ENCODE data around the gene ZC3H12C. TPM values are rescaled to one million over a fixed set of nuclear protein-coding genes. Genes with fewer than 3 reads are reported as not detected.
A peak's percentile ranks its signal among the peaks of the same experiment; 100 is the strongest.

Gene ZC3H12C
- total and polyA plus RNA-seq, 2 of the 4 experiments (the other 2 are of a cell fraction) = 4.2 to 15.8 TPM

DNA sequence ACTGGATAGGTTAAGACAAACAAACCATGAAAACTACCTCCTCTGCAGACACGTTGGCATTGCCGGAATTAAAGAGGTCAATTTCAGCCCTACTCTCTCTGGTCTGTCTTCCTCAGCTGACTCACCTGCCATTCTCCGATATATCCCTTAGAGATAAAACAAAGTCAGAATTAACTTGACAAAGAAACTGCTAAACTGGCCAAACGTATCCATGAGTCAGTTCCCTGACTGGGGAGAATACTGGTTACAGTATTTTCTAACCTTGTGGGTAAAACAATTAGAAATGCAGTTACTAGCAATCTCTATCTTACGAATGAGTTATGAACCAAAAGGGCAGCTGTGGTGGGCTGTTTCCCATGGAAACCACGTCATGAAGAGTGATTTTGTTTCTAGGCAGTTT, 107.0 kb downstream of the ZC3H12C start:
- ChIA-PET CTCF (interaction anchor here (1.2 to 2.4 kb wide), 4 partner anchors 167 to 233 kb away, joined by 3 to 18 read pairs (median 8); no protein-coding TSS in a partner anchor), POLR2A (ENCODE audit: unreplicated experiment) (no interaction called here)
- H2BK20ac ChIP-seq (ENCODE audit: low read depth, low read length) = no peak overlapping the region
- H2BK5ac ChIP-seq (ENCODE audit: low read depth, low read length, poor library complexity, severe bottlenecking) = no peak overlapping the region
- no peak overlapping the region for H3K23ac ChIP-seq (ENCODE audit: low read depth, low read length)
- no peak overlapping the region for H3K4ac ChIP-seq (ENCODE audit: low read depth, low read length)
- no peak overlapping the region for H3K27ac ChIP-seq (ENCODE audit: insufficient read depth, low read length)
- peak; percentile 71 for DNase-seq
- no peaks in the 10 kb centered on the region for H3K36me3 ChIP-seq (ENCODE audit: control insufficient read depth, insufficient read depth, low read length)
- H4K20me1 ChIP-seq (ENCODE audit: insufficient read depth, low read length) = no peaks in the 10 kb centered on the region
- no peak overlapping the region for H3K9ac ChIP-seq (ENCODE audit: low read depth, low read length)
- no peak for ATAC-seq (ENCODE audit: low read depth)
- no TSS peak for BruUV-seq (replicated peaks)
- no peak overlapping the region for H3K18ac ChIP-seq (ENCODE audit: low read depth, low read length)
- H3K56ac ChIP-seq (ENCODE audit: extremely low read depth, insufficient read depth, low read length) = no peak overlapping the region
- WGBS, 2 experiments (ENCODE audit: extremely low coverage in 2 of 2, insufficient read length in 1 of 2) = no CpG with 5 or more reads among the region's 6 CpGs
- no peak overlapping the region for H2AFZ ChIP-seq (replicated peaks; ENCODE audit: low read length, poor library complexity)
- H4K5ac ChIP-seq (ENCODE audit: low read depth, low read length) = no peak overlapping the region
- H2BK15ac ChIP-seq (ENCODE audit: low read depth, low read length) = no peak overlapping the region; the same call in 2 of the 3 replicates
- dilution Hi-C loops (cut with HindIII; ENCODE audit: low sequenced_read_pairs, unreplicated experiment) (no loop called here), intact Hi-C loops (cut with micrococcal nuclease) (loop anchor here (2.0 to 10.0 kb wide), 3 partner anchors 167 to 1245 kb away; no protein-coding TSS in a partner anchor), in situ Hi-C loops (cut with MboI; ENCODE audit: low sequenced_read_pairs) (loop anchor here (5.0 to 25.0 kb wide), 3 partner anchors 172 to 1237 kb away; no protein-coding TSS in a partner anchor)
- no peak overlapping the region for H3K4me3 ChIP-seq (ENCODE audit: insufficient read depth, low read depth, low read length)
- no peak overlapping the region for H2BK120ac ChIP-seq (ENCODE audit: low read depth, low read length)
- H3K14ac ChIP-seq (replicated peaks; ENCODE audit: low read depth, low read length) = no peak overlapping the region
- H3K79me1 ChIP-seq (ENCODE audit: low read depth in 1 of 2, low read length in 2 of 2) = no peaks in the 10 kb centered on the region; a peak in 1 of 4 replicates
- TF ChIP-seq SMC3 (IDR thresholded peaks at IDR 0.05; ENCODE audit: low read depth, low read length) (peak; percentile 13; the same call in 1 of the 2 replicates), MAZ (IDR thresholded peaks at IDR 0.05; ENCODE audit: borderline replicate concordance, low read depth, low read length) (no peak), MXI1 (IDR thresholded peaks at IDR 0.05; ENCODE audit: borderline replicate concordance, low read depth, low read length) (no peak), NFE2L2 (IDR thresholded peaks at IDR 0.05; ENCODE audit: low read depth, low read length) (no peak), POLR2A (IDR thresholded peaks at IDR 0.05; ENCODE audit: low read depth, low read length) (no peak), RAD21 (IDR thresholded peaks at IDR 0.05; ENCODE audit: low read length) (no peak), ELK1 (IDR thresholded peaks at IDR 0.05; ENCODE audit: borderline replicate concordance, low read depth, low read length) (no peak)
- H4K8ac ChIP-seq (ENCODE audit: low read depth in 2 of 2, low read length in 2 of 2) = no peak overlapping the region
- H2AK9ac ChIP-seq (replicated peaks; ENCODE audit: low read depth, low read length, poor library complexity) = no peak overlapping the region
- no peak overlapping the region for H4K91ac ChIP-seq (ENCODE audit: insufficient read depth, low read depth, low read length)
- H3K9me3 ChIP-seq (ENCODE audit: control insufficient read depth, insufficient read depth, low read length) = no peaks in the 10 kb centered on the region
- peaks cover 17% of the 10 kb centered on the region for H3K4me1 ChIP-seq (ENCODE audit: control insufficient read depth, insufficient read depth, low read length)
- no peaks in the 10 kb centered on the region for H3K27me3 ChIP-seq (ENCODE audit: control insufficient read depth, insufficient read depth, low read length)
- H3K9me1 ChIP-seq (ENCODE audit: insufficient read depth, low read length) = peaks cover 16% of the 10 kb centered on the region
- H3K4me2 ChIP-seq (ENCODE audit: low read depth, low read length) = no peak overlapping the region
- H2AK5ac ChIP-seq (ENCODE audit: low read depth, low read length) = no peak overlapping the region

Measured in IMR-90 (cell line).